ENCODE results near the gene PSG6. TPM values are rescaled to one million over a fixed set of nuclear protein-coding genes. Genes with fewer than 3 reads are reported as not detected.
"Not testable (repeated sequence)": the region's sequence is repeated elsewhere in the genome, so short reads cannot be mapped to it uniquely, and the experiment has no call there.

Gene PSG6
- total and polyA plus RNA-seq, 12 donors: not detected

DNA sequence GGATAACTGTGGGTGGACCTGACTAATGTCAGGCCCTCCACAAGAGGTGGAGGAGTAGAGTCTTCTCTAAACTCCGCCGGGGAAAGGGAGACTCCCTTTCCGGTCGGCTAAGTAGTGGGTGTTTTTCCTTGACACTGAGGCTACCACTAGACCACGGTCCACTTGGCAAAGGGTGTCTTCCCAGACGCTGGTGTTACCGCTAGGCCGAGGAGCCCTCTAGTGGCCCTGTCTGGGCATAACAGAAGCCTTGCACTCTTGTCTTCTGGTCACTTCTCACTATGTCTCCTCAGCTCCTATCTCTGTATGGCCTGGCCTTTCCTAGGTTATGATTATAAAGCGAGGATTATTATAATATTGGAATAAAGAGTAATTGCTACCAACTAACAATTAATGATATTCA lies 5.4 kb upstream of the PSG6 start:
- H3K4me1 ChIP-seq (replicated peaks in 1 of 2); H3K9me3 ChIP-seq (replicated peaks in 1 of 3); H3K36me3 ChIP-seq (replicated peaks in 1 of 2); H3K27ac ChIP-seq; intact Hi-C loops (cut with DNase I); H3K27me3 ChIP-seq; H3K4me3 ChIP-seq: not testable (repeated sequence)
- TF ChIP-seq, protein P1, sequence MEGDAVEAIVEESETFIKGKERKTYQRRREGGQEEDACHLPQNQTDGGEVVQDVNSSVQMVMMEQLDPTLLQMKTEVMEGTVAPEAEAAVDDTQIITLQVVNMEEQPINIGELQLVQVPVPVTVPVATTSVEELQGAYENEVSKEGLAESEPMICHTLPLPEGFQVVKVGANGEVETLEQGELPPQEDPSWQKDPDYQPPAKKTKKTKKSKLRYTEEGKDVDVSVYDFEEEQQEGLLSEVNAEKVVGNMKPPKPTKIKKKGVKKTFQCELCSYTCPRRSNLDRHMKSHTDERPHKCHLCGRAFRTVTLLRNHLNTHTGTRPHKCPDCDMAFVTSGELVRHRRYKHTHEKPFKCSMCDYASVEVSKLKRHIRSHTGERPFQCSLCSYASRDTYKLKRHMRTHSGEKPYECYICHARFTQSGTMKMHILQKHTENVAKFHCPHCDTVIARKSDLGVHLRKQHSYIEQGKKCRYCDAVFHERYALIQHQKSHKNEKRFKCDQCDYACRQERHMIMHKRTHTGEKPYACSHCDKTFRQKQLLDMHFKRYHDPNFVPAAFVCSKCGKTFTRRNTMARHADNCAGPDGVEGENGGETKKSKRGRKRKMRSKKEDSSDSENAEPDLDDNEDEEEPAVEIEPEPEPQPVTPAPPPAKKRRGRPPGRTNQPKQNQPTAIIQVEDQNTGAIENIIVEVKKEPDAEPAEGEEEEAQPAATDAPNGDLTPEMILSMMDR (IDR thresholded peaks at IDR 0.05): peak; percentile 17 to 42 (median 33)
- WGBS, 4 donors: 33 to 53% (median 46%) methylated on average over 8 to 9 of the region's 9 CpGs
- DNase-seq: peak in 4 of 7 donors; percentile 40 to 60 (median 50)

DNA sequence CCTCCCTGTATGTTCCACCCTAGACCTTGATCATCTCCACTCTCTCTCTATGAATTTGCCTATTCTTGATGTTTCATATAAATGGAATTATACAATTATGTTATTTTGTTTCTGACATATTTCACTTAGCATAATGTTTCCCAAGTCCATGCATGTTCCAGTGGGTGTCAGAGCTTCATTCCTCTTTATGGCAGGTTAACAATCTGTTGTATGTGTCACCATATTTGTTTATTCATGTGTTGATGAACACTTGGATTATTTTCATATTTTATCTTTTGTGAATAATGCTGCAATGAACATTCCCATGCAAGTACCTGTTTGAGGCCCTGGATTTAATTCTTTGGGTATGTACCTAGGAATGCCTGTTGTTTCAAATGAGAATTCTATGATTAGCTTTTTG lies 3.3 kb upstream of the PSG6 start:
- DNase-seq; H3K36me3 ChIP-seq (replicated peaks in 1 of 2); H3K9me3 ChIP-seq (replicated peaks in 1 of 3); H3K27me3 ChIP-seq; H3K27ac ChIP-seq; H3K4me3 ChIP-seq; H3K4me1 ChIP-seq (replicated peaks in 1 of 2); intact Hi-C loops (cut with DNase I): not testable (repeated sequence)

DNA sequence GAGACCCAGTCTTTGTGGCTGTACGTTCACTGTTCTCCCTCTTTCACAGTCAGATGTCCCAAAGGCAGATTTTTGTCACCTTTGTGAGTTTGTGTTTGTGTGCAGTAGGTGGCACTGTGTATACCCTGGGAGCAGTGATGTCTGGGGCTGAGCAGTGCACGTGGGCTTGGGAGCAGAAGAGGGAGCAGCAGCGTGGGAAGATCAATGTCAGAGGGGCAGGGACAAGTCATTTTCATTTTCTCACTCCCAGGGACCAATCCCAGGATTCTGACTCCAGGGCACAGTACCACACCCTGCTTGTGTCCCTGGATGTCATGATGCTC lies 2.0 kb upstream of the PSG6 start:
- no peaks in the 10 kb centered on the region for H3K27me3 ChIP-seq
- no peaks in the 10 kb centered on the region for H3K9me3 ChIP-seq (replicated peaks in 1 of 3)
- no peaks in the 10 kb centered on the region for H3K36me3 ChIP-seq (replicated peaks in 1 of 2)
- no peak for TF ChIP-seq POLR2A (IDR thresholded peaks at IDR 0.05)
- TF ChIP-seq, protein P1 (IDR thresholded peaks at IDR 0.05): peak in 2 of 6 experiments; percentile 1
- no peaks in the 10 kb centered on the region for H3K4me1 ChIP-seq (replicated peaks in 1 of 2)
- intact Hi-C loops (cut with DNase I): no loop called here
- 6 to 23% (median 20%) methylated on average over 2 to 3 of the region's 3 CpGs for WGBS, 4 donors
- no peak for DNase-seq
- no peak overlapping the region for H3K4me3 ChIP-seq
- H3K27ac ChIP-seq: no peak overlapping the region

DNA sequence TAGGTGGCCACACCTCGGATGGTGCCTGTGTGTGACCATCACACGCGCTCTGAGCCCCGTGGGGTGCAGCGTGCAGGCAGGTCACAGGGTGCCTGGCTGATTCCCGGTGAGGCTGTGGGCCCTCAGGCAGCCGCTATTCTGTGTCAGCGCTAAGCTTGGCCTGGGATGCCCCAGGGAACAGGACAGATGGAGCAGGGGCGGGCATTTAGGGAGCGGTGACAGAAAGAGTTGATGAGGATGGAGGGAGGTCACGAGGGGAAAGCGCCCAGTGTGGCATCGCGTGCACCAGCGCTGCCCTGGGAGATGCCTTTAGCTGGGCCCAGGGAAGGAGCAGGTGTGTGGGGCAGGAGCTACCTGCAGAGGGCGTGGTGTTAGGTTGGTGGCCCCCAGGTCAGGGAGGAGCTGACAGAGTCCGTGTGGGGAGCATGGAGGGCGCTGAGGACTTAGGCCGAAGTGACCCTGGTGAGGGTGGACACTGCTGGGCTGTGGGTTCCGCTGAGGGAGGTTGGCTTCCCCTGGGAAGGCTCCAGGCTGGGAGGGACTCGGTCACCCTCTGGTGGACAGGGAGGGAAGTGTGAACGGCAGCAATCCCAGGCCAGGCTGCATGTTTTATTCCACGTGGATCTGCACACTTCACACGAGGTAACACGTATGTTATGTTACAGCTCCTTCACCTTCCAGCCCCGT lies 1.5 kb upstream of the PSG6 start:
- 63 to 76% (median 72%) methylated on average over 13 to 26 of the region's 26 CpGs for WGBS, 4 donors
- H3K27me3 ChIP-seq; DNase-seq; H3K4me3 ChIP-seq; H3K36me3 ChIP-seq (replicated peaks in 1 of 2); H3K9me3 ChIP-seq (replicated peaks in 1 of 3); intact Hi-C loops (cut with DNase I); H3K4me1 ChIP-seq (replicated peaks in 1 of 2); H3K27ac ChIP-seq: not testable (repeated sequence)
- TF ChIP-seq, protein P1 (IDR thresholded peaks at IDR 0.05): peak in 1 of 6 experiments; percentile 7

DNA sequence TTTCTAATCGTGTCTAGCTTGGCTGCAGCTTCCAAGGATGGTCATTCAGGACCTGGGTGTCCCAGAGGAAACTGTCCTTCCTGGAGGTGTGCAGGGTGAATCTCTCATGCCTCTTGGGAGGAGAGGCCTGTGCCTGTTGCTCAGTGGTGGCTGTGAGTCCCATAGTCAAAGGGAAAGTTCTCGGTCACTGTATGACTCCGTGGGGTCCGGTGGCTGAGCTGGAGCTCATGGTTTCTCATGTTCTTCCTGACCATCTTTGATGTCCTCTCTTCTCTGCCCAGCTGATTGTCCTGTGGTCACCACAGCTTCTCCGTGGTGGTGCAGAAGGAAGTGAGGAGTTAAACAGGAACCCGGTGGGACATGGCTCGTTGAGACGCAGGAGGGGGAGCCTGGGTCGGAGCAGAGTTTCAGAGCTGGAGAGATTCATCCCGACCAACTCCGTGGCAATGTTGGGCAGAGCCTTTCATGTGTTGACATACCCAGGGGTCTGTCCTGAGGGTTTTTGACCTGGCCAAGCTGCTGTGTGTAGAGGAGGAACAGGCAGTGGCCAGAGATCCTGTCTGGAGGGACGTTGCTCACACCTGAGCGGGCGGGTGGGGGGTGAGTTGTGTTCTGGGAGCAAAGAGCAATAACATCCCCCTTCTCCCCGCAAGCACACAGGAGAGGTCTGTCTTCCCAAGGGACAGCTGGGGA lies 829 bp upstream of the PSG6 start:
- H3K27ac ChIP-seq; H3K9me3 ChIP-seq (replicated peaks in 1 of 3); H3K27me3 ChIP-seq; intact Hi-C loops (cut with DNase I); H3K36me3 ChIP-seq (replicated peaks in 1 of 2); DNase-seq; H3K4me1 ChIP-seq (replicated peaks in 1 of 2); H3K4me3 ChIP-seq: not testable (repeated sequence)
- WGBS, 4 donors: 71 to 87% (median 77%) methylated on average over 14 to 15 of the region's 15 CpGs

DNA sequence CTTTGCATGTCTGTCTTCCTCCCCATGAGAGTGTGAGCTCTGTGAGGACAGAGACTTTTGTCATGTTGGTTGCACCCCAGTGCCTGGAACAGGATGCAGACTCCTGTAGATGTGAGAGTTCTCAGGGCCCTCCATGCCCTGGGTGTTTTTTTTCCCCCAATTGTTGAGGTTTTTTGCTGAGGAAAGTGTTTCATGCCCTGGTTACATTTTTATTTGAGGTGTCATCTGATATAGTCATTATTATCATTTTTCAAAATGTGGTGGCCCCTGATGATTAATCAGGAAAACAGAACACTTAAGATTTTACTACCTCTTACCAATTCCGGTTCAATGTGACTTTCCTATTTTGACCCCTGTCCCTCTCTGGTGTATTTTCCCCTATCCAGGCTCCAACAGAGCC lies 763 bp downstream of the PSG6 start:
- H3K9me3 ChIP-seq (replicated peaks in 1 of 3); H3K4me3 ChIP-seq; H3K27ac ChIP-seq; H3K27me3 ChIP-seq; intact Hi-C loops (cut with DNase I); H3K36me3 ChIP-seq (replicated peaks in 1 of 2); H3K4me1 ChIP-seq (replicated peaks in 1 of 2); DNase-seq: not testable (repeated sequence)
- WGBS, 4 donors: 80 to 90% (median 84%) methylated on average over 1 of the region's 1 CpG

DNA sequence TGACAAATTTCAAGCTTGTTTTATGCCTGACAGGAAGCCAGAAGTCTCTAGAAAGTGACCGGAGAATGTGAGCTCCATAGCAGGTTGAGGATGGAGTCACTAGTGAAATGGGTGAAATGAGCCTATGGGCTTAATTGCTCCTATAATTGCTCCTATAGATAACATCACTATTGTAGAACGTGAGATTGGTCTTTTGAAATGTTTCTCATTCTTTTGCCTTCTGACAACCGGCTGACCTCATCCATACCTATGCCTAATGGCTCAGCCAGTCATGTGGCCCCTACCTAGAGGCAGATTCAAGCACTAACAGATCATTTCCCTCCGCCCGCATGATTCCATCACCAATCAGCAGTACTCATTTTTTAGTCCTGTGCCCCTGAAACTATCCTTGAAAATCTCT lies 4.2 kb downstream of the PSG6 start:
- H3K4me1 ChIP-seq (replicated peaks in 1 of 2); intact Hi-C loops (cut with DNase I); H3K4me3 ChIP-seq; H3K27ac ChIP-seq; DNase-seq; H3K9me3 ChIP-seq (replicated peaks in 1 of 3); H3K36me3 ChIP-seq (replicated peaks in 1 of 2); H3K27me3 ChIP-seq: not testable (repeated sequence)
- WGBS, 4 donors: 73 to 81% (median 77%) methylated on average over 5 of the region's 5 CpGs

DNA sequence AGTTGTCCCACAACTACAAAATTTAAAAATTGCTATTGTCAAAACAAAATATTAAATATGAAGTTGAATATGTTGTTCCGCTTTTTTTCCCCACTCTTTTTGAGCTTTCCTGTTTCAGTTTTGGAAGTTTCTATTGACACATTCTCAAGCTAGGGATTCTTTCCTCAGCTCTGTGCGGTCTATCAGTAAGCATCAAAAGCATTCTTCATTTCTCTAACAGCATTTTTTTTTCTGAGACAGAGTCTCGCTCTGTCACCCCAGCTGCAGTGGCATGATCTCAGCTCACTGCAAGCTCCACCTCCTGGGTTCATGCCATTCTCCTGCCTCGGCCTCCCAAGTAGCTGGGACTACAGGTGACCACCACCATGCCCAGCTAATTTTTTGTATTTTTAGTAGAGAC lies 4.8 kb downstream of the PSG6 start:
- H3K27me3 ChIP-seq; DNase-seq; H3K36me3 ChIP-seq (replicated peaks in 1 of 2); intact Hi-C loops (cut with DNase I); H3K9me3 ChIP-seq (replicated peaks in 1 of 3); H3K27ac ChIP-seq; H3K4me1 ChIP-seq (replicated peaks in 1 of 2); H3K4me3 ChIP-seq: not testable (repeated sequence)
- 80 to 88% (median 83%) methylated on average over 4 of the region's 4 CpGs for WGBS, 4 donors

All from adrenal gland (tissue), 12 donors.